Adrenal gland (tissue), 5 donors: Measurements from ENCODE around the gene B4GAT1.

Experiments
- CTCF ChIP-seq, 6 experiments: fragments of 450-650 bp in 4 of 6; fragments of 200-600 bp in 2 of 6; sonication (generic) in 1 of 6; IDR thresholded peaks; 1 replicate in 5 of 6; 2 replicates in 1 of 6; pipeline versions ENCODE4 v1.5.1 to v1.8.0; 2016 to 2021; ENCODE audit warnings: antibody characterized with exemption in 6 of 6, mild to moderate bottlenecking in 2 of 6, moderate library complexity in 1 of 6
- POLR2A ChIP-seq, 2 donors: fragments of 450-650 bp; IDR thresholded peaks; one replicate each; pipeline ENCODE4 v1.6.1; 2017; ENCODE audit warnings: antibody characterized with exemption in 2 of 2, mild to moderate bottlenecking in 2 of 2, moderate library complexity in 1 of 2
- donor health status: DM: no; HTN: no; CAD: no.

- TF ChIP-seq CTCF (IDR thresholded peaks at IDR 0.05) (peak in 5 of 6 experiments; percentile 32 to 50 (median 39)), POLR2A (IDR thresholded peaks at IDR 0.05) (no peak)
These were observed 16.5 kb upstream of the B4GAT1 start for GRCh38 chr11:66363805-66364535.
